Small intestine (tissue), 7 donors: ENCODE measurements around the gene DLK1. TPM values are rescaled to one million over a fixed set of nuclear protein-coding genes. Genes with fewer than 3 reads are reported as not detected.

ENCODE experiments used
- DNase-seq, 2 donors: peaks; one replicate each; pipeline versions ENCODE4 v3.0.0 to v3.0.0-alpha.2; 2013
- FAIRE-seq: peaks from 2 replicates; lab custom pipeline; 2012; peaks lifted over from hg19 to GRCh38; lab: Jason Lieb, UNC
- H3K27ac ChIP-seq, 3 donors: one replicate each; pipeline ENCODE4 v1.5.1; 2013; ENCODE audit warnings: low read length in 2 of 3, mild to moderate bottlenecking in 2 of 3, control low read depth in 1 of 3, inconsistent platforms in 1 of 3, low read depth in 1 of 3, moderate library complexity in 1 of 3
- H3K27me3 ChIP-seq, 3 donors: one replicate each; pipeline ENCODE4 v1.6.1; 2013; ENCODE audit warnings: low read length in 3 of 3, inconsistent platforms in 1 of 3; ENCODE audit not compliant: control insufficient read depth in 3 of 3, insufficient read depth in 3 of 3
- H3K36me3 ChIP-seq, 3 donors: one replicate each; pipeline ENCODE4 v1.6.1; 2013; ENCODE audit warnings: low read length in 3 of 3, inconsistent platforms in 1 of 3, low read depth in 1 of 3, mild to moderate bottlenecking in 1 of 3, moderate library complexity in 1 of 3; ENCODE audit not compliant: control insufficient read depth in 3 of 3, insufficient read depth in 2 of 3
- H3K4me1 ChIP-seq, 3 donors: one replicate each; pipeline ENCODE4 v1.6.1; 2013; ENCODE audit warnings: low read length in 2 of 3, inconsistent platforms in 1 of 3, low read depth in 1 of 3, mild to moderate bottlenecking in 1 of 3, moderate library complexity in 1 of 3; ENCODE audit not compliant: control insufficient read depth in 3 of 3, insufficient read depth in 2 of 3
- H3K4me3 ChIP-seq, 3 donors: one replicate each; pipeline ENCODE4 v1.5.1; 2013; ENCODE audit warnings: low read length in 3 of 3, control low read depth in 1 of 3, inconsistent platforms in 1 of 3, low read depth in 1 of 3, mild to moderate bottlenecking in 1 of 3, moderate library complexity in 1 of 3
- H3K9me3 ChIP-seq, 2 donors: one replicate each; pipeline ENCODE4 v1.6.1; 2013; ENCODE audit warnings: low read depth in 1 of 2, low read length in 1 of 2; ENCODE audit not compliant: control insufficient read depth in 2 of 2, insufficient read depth in 1 of 2
- WGBS, 3 donors: extraction: QIAGEN DNeasy Blood & Tissue Kit; methylation state at CpG; one replicate each; pipeline ENCODE4 v1.1.7; 2013; 5-methylcytosine and 5-hydroxymethylcytosine counted together
- polyA plus RNA-seq, 4 donors: library from polyadenylated mRNA; stranded (reverse) in 3 of 4; unstranded in 1 of 4; fragments of 200-250 nt in 3 of 4; fragments of 120-200 nt in 1 of 4; gene quantifications; one replicate each; pipeline versions ENCODE4 v1.2.1 to v1.2.3, GENCODE V29; 2013
- donor health status: healthy with polysubstance abuse.
- donor health status: control.
- donor health status: control.
- donor health status: Bipolar disorder and iron deficiency.
- donor health status: healthy.

DLK1 gene
- polyA plus RNA-seq, 4 donors, result 0.04 to 7.9 (median 0.72) TPM

GRCh38 chr14:100706200-100706599, 20.5 kb upstream of the DLK1 start:
- Histone ChIP-seq H3K4me1 (peaks cover 0 to 12% (median 0%) of the 10 kb centered on the region in 3 donors), H3K27ac (no peak overlapping the region), H3K9me3 (no peaks in the 10 kb centered on the region), H3K27me3 (peaks cover 0 to 11% (median 0%) of the 10 kb centered on the region in 3 donors), H3K4me3 (no peak overlapping the region), H3K36me3 (no peaks in the 10 kb centered on the region)
- WGBS, 3 donors, result 68 to 72% (median 71%) methylated on average over 12 to 13 of the region's 13 CpGs
- no peak for DNase-seq
- FAIRE-seq, result no peak

GRCh38 chr14:100706860-100707259, 19.8 kb upstream of the DLK1 start:
- H3K4me1 ChIP-seq, result peaks cover 0 to 12% (median 0%) of the 10 kb centered on the region in 3 donors
- FAIRE-seq (no peak), DNase-seq (no peak)
- no peak overlapping the region for H3K27ac ChIP-seq
- peaks cover 0 to 11% (median 0%) of the 10 kb centered on the region in 3 donors for H3K27me3 ChIP-seq
- no peak overlapping the region for H3K4me3 ChIP-seq
- 64 to 82% (median 80%) methylated on average over 5 of the region's 5 CpGs for WGBS, 3 donors
- no peaks in the 10 kb centered on the region for H3K9me3 ChIP-seq
- no peaks in the 10 kb centered on the region for H3K36me3 ChIP-seq

GRCh38 chr14:100708425-100709288, 18.0 kb upstream of the DLK1 start:
- no peak for FAIRE-seq
- H3K4me3 ChIP-seq, result no peak overlapping the region
- H3K27ac ChIP-seq, result peak overlapping the region in 1 of 3 donors; percentile 63

GRCh38 chr14:100709289-100710284, 17.1 kb upstream of the DLK1 start:
- H3K9me3 ChIP-seq, result no peaks in the 10 kb centered on the region
- FAIRE-seq (no peak), DNase-seq (peak in 1 of 2 donors; percentile 71)
- 19 to 27% (median 27%) methylated on average over 57 to 59 of the region's 59 CpGs for WGBS, 3 donors
- peak overlapping the region in 1 of 3 donors; percentile 63 for H3K27ac ChIP-seq
- H3K4me3 ChIP-seq, result peak overlapping the region in 1 of 3 donors; percentile 26
- H3K4me1 ChIP-seq, result peaks cover 0 to 12% (median 0%) of the 10 kb centered on the region in 3 donors
- no peaks in the 10 kb centered on the region for H3K36me3 ChIP-seq
- H3K27me3 ChIP-seq, result peaks cover 0 to 11% (median 0%) of the 10 kb centered on the region in 3 donors

More at GRCh38 chr14:100708425-100709288, 18.0 kb upstream of the DLK1 start:
- H3K4me1 ChIP-seq, result peaks cover 0 to 12% (median 0%) of the 10 kb centered on the region in 3 donors
- 19 to 51% (median 36%) methylated on average over 39 to 40 of the region's 40 CpGs for WGBS, 3 donors
- H3K27me3 ChIP-seq, result peaks cover 0 to 11% (median 0%) of the 10 kb centered on the region in 3 donors
- DNase-seq, result peak; percentile 39 to 68
- H3K9me3 ChIP-seq, result no peaks in the 10 kb centered on the region
- no peaks in the 10 kb centered on the region for H3K36me3 ChIP-seq

GRCh38 chr14:100710391-100710790, 16.3 kb upstream of the DLK1 start:
- FAIRE-seq, result no peak
- Histone ChIP-seq H3K4me3 (no peak overlapping the region), H3K9me3 (no peaks in the 10 kb centered on the region), H3K36me3 (no peaks in the 10 kb centered on the region), H3K4me1 (peaks cover 0 to 12% (median 0%) of the 10 kb centered on the region in 3 donors), H3K27me3 (peaks cover 0 to 11% (median 0%) of the 10 kb centered on the region in 3 donors), H3K27ac (no peak overlapping the region)
- DNase-seq, result no peak
- 53 to 72% (median 63%) methylated on average over 12 of the region's 12 CpGs for WGBS, 3 donors

GRCh38 chr14:100710826-100711462, 15.7 kb upstream of the DLK1 start:
- DNase-seq (no peak), FAIRE-seq (no peak)
- Histone ChIP-seq H3K27ac (no peak overlapping the region), H3K9me3 (no peaks in the 10 kb centered on the region), H3K36me3 (no peaks in the 10 kb centered on the region), H3K4me3 (no peak overlapping the region), H3K27me3 (peaks cover 0 to 11% (median 0%) of the 10 kb centered on the region in 3 donors), H3K4me1 (peaks cover 0 to 12% (median 0%) of the 10 kb centered on the region in 3 donors)
- WGBS, 3 donors, result 69 to 80% (median 72%) methylated on average over 18 of the region's 18 CpGs

- FAIRE-seq (no peak), DNase-seq (no peak)
- Histone ChIP-seq H3K4me3 (no peak overlapping the region), H3K27me3 (peaks cover 0 to 11% (median 0%) of the 10 kb centered on the region in 3 donors), H3K9me3 (peaks cover 0 to 5% of the 10 kb centered on the region in 2 donors), H3K36me3 (no peaks in the 10 kb centered on the region), H3K4me1 (peaks cover 0 to 12% (median 0%) of the 10 kb centered on the region in 3 donors), H3K27ac (no peak overlapping the region)
- WGBS, 3 donors, result 76 to 82% (median 76%) methylated on average over 12 of the region's 12 CpGs
Observed at GRCh38 chr14:100711493-100711892, 15.2 kb upstream of the DLK1 start.
